GM18502 (cell line): ENCODE results near the gene SPPL2B.

ENCODE experiments used
- ATAC-seq: cut with Tn5 transposase; IDR thresholded peaks from one replicate; pipeline ENCODE4 v1.9.1; 2021; ENCODE audit warnings: mild to moderate bottlenecking; ENCODE audit not compliant: unreplicated experiment, poor library complexity

SPPL2B gene

GRCh38 chr19:2296141-2296540, 32.3 kb upstream of the SPPL2B start:
- no peak for ATAC-seq

DNA sequence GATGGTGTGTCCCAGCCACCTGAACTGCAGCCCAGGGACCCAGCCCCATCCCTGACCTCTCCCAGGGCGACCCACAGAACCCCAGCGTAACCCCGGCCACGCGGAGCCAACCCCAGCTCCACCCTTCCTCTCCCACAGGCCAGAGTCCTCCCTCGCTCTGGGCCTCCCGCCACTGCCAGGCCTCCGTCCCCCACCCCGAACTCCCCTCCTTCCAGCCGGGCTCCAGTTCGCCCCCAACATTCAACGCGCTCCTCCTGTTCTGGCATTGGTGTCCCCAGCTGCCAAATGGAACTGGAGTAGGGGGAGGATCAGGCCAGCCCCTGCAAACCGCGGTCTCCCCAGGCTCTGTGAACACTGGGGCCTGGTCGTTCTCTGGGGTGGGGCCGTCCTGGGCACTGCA, 28.0 kb upstream of the SPPL2B start:
- no peak for ATAC-seq

- no peak for ATAC-seq
Observed at GRCh38 chr19:2302319-2303210, 25.9 kb upstream of the SPPL2B start.

DNA sequence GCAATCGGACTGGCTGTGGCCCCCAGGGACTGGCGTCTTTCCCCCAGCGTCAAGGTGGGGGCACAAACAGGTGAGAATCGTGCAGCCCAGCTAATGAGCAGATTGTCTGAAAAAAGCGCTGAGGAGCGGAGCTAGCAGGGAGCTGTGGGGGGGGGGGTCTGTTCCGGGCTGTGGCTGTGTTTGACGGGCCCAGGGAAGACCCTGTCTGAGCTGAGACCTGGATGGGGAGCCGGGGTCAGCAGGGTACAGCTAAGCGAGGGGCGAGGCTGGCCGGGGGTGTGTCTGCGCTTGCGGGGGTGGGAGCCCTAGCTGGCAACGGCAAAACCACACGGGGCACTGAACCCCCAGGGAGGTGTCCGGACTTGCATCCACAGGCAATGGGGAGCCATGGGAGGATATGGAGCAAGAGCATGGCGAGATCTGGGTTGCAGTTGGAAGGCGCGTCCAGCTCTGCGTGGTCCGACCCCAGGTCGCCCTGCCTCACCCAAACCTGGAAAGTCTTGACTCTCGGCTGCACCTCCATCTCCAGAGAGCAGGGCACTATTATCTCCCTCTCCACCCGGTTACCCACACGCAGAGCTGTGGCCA, 25.2 kb upstream of the SPPL2B start:
- no peak for ATAC-seq

DNA sequence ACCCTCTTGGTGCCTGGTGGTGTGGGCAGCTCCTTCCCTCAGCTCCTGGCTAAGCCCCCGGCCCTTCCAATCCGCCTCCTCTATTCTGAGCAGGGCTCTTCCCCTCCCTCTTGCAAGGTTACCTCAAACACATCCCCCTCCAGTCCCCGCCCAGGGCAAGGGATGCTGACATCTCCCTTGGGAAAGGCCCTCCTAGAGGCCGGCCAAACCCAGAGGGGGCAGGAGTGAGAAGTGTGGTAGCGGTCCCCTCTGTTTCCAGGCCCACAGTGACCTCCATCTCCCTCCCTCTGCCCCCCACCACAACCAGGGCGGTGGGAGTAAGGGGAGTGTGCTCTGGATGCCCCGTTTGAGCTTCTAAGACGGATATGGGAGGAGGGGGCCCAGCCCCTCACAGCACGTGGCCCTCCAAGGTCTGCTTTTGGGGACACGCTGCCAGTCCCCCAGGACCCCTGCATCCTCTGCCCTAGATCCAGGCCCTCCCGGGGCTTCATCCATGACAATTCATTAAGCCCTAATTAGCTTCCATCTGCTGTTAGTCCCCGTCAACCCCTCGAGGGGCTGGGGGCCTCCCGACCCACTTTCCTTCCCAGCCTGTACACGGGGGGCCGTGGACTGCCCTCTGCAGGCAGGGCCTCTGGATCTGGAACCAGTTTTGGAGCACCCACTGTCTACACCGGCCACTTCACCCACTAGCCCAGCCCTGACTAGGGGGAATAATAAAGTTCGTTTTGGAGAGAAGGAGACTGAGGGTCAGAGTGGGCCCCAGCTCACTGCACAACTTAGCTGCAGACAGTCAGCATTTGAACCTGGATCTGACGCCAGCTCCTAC, 22.8 kb upstream of the SPPL2B start:
- ATAC-seq: no peak

DNA sequence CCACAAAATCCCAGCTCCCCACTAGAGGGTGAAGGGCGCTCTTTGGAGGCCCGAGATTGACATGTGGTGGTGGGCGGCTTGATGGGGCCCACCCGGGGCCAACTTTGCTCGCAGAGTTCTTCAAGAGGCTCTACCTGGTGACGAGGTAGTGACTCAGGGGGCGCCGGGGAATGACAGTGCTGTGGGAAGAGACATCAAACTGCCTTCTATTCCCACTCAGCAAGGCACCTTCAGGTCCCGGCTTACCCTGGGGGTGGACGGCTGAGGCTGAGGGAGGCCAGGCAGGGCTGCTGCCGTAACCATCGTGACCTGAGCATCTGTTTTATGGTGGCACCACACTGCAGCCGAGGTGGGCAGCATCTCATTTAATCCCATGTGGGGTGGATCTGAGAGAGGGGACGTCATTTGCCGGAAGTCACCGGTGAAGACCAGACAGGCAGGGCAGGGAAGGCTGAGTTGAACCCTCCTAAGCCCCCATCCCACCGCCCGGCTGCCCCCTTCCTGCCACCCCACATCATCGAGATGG, 22.1 kb upstream of the SPPL2B start:
- ATAC-seq: no peak

DNA sequence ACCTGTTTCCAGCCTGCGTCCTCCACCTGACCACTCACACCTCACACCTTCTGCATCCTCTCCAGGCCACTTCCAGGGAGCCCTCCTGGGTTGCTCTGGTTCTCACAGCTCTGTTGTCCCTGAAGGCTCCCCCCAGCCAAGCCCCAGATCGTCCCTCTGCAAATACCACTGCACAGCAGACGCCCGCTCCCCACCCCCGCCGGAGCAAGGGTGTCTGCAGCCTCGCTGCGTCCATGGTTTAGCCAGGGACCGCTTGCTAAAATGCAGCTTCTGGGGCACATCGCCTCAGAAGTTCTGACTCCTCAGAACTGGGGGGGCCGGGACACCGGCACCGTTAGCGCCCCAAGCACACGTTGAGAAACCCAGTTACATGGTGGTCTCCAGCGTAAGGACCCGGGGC, 21.5 kb upstream of the SPPL2B start:
- ATAC-seq: no peak

DNA sequence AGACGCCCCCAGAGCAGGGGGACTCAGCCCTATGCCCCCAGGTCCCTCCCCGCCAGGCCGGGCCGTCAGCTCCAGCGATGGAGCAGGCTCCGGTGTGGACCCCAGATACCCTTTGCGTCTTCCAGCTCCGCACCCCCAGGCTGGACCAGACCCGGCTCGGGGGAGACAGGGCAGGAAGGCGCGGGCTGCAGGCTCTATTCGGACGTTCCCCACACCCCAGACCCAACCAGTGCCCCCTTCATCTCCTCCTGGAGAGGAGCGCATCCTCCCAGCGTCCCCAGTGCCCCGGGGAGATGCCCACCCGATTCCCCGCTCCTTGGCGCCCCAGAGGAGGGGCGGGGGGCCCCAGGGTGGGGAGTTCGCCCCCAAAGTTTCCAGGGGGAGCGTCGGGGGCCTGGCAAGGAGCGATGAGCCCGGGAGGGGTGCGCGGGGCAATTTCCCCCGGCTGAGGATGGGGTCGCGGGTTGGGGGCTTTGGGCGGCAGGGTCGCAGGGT, 20.9 kb upstream of the SPPL2B start:
- no peak for ATAC-seq

- ATAC-seq: no peak
Observed at GRCh38 chr19:2308114-2308556, 20.3 kb upstream of the SPPL2B start, which contains the start of gene LINGO3. Gene LINGO3, minus strand, starts transcription at chr19:2308154. Its CDS starts 16,378 bp downstream, at chr19:2291776.

DNA sequence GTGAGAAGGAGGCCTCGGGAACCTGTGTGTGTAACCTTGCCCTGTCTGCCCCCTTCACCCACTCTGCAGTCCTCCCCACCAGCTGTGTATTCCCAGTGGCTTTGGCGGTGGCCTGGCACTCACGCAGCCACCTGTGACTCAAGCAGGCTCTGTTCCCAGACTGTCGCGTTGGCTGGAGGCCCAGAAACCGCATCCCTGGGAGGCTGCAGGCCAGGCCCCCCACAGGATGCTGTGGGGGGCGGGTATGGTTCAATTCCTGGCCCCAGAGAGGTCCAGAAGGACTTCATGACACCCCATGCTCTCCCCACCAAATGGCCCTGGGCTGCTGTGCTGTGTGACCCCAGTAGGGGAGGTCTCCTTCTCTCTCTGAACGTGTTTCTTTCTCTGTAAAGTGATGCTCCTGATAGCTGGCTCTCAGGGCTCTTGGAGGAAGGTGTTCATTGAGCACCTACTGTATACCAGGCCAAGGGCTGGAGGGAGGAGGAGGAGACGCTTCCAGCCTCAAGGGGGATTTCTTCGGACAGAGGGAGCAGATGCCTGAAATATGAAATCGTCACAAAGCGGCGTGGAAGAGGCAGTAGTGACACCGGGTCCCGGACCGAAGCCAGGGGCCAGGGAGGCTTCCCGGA, 18.6 kb upstream of the SPPL2B start:
- ATAC-seq: no peak

- ATAC-seq: no peak
Observed at GRCh38 chr19:2311093-2311492, 17.4 kb upstream of the SPPL2B start.

DNA sequence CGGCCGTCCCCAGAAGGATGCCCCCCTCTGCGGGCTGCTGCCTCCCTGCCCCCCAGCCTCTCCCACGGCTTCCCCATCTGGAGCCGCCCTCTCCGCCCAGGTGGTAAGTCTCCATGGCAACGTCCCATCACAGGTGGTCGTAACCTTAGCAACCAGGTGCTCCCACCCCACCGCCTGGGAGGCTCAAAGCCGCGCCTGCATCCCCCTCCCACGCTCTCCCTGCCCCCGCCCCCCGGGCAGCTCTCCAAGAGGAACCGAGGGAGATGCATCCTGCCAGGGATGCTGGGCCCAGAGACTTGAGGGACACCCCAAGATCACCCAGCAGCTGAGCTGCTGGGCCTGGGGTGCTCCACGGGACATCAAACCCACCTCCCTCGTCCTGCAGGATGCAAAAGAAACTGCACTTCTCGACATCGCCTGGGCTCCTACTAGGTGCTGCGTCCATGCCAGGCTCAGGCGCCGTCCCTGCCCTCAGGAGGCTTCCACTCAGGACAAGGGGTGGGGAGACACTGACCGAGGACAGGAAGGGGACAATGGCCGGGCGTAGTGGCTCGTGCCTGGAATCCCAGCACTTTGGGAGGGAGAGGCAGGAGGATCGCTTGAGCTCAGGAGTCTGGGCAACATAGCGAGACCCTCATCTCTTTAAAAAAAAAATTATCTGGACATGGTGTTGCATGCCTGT, 15.5 kb upstream of the SPPL2B start:
- no peak for ATAC-seq

- no peak for ATAC-seq
Observed at GRCh38 chr19:2315121-2315817, 13.2 kb upstream of the SPPL2B start.

DNA sequence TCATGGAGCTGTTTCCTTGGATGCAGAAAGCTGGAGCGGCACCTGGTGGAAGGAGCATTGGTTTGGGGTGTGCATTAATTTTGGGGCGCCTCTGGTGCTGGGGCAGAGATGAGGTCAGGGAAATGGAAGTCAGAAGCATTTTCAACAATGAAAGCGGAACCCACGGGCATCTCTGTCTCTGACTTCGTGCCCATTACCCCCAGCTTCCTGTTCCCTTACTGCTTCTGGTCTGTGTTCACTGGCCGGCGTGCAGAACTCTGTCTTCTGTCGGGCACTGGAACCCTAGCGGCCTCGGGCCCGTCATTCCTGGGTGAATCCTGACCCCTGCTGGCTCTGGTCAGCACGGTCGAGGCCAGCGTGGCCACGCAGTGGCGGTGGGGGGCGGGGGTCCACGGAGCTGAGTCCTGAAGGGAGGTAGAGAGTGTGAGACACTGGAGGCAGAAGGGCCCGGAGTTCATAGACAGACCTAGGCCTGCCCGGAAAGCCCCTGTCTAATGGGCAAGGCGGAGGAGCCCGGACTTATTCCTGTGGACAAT, 12.6 kb upstream of the SPPL2B start:
- ATAC-seq: no peak

- no peak for ATAC-seq
Observed at GRCh38 chr19:2317300-2317699, 11.2 kb upstream of the SPPL2B start.

- ATAC-seq: no peak
Observed at GRCh38 chr19:2317756-2318155, 10.7 kb upstream of the SPPL2B start.

GRCh38 chr19:2318923-2319322, 9.6 kb upstream of the SPPL2B start:
- no peak for ATAC-seq

GRCh38 chr19:2319551-2319950, 8.9 kb upstream of the SPPL2B start:
- no peak for ATAC-seq

GRCh38 chr19:2320049-2320448, 8.4 kb upstream of the SPPL2B start:
- ATAC-seq: no peak
